NT2/D1 (cell line): ENCODE data around the gene ADGRL3.

Experiments
- DNase-seq: peaks from one replicate; pipeline ENCODE4 v3.0.0-alpha.2; 2011; ENCODE audit warnings: low read depth, low spot score
- H3K27me3 ChIP-seq: 2 replicates; pipeline ENCODE4 v1.6.0; 2011; ENCODE audit warnings: mild to moderate bottlenecking; ENCODE audit not compliant: insufficient read length, insufficient read depth
- H3K36me3 ChIP-seq: 2 replicates; pipeline ENCODE4 v1.6.1; 2011; ENCODE audit warnings: mild to moderate bottlenecking, low read length, mixed read lengths; ENCODE audit not compliant: insufficient read depth, insufficient read length
- H3K4me1 ChIP-seq: 2 replicates; pipeline ENCODE4 v1.5.1; 2011; ENCODE audit not compliant: insufficient read depth, insufficient read length
- H3K4me3 ChIP-seq: 2 replicates; pipeline ENCODE4 v1.5.1; 2011; ENCODE audit warnings: low read depth; ENCODE audit not compliant: insufficient read length
- H3K9ac ChIP-seq: 2 replicates; pipeline ENCODE4 v1.6.0; 2011; ENCODE audit warnings: low read depth; ENCODE audit not compliant: insufficient read length
- H3K9me3 ChIP-seq: 2 replicates; pipeline ENCODE4 v1.5.1; 2011; ENCODE audit warnings: mild to moderate bottlenecking, low read length; ENCODE audit not compliant: insufficient read depth
- SUZ12 ChIP-seq: IDR thresholded peaks from 2 replicates; pipeline ENCODE4 v1.6.1; 2011; ENCODE audit not compliant: insufficient read length, insufficient read depth; ENCODE audit errors: extremely low read depth
- YY1 ChIP-seq: IDR thresholded peaks from 2 replicates; pipeline ENCODE4 v1.6.1; 2011; ENCODE audit not compliant: insufficient read length, insufficient read depth
- ZNF274 ChIP-seq: IDR thresholded peaks from 2 replicates; pipeline ENCODE4 v1.6.1; 2011; ENCODE audit warnings: mild to moderate bottlenecking, low read depth, low read length

Gene ADGRL3

DNA sequence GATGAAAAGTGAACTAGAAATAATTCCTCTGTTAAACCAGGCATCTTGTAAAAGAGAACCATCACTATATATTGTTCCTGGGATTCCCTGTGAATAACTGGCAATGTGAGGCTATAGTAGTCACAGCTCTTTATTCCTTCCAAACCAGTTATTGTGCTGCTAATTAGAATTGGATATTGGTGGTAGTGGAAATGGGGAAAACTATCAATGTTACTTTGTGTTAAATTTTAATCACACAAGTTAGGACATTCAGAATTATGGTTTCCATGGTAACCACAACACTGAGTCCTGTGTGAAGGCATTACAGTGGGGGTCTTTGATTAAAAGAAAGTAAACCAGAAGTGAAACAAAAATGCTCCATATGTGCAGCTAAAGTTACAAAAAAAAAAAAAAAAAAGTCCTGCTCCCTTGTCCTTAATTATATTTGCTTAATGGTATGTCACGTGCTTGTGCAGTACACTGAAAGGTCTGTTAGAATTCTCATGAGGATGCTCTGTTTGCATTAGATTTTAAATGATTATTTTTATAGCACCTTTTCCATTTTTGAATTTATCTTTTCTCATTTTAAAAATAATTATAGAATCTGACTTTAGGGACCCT is 200.4 kb downstream of the ADGRL3 start:
- no peak for TF ChIP-seq SUZ12
- TF ChIP-seq ZNF274 = no peak
- no peak for TF ChIP-seq YY1
- H3K4me1 ChIP-seq = no peaks in the 10 kb centered on the region
- no peaks in the 10 kb centered on the region for H3K36me3 ChIP-seq
- no peaks in the 10 kb centered on the region for H3K9me3 ChIP-seq
- no peak for DNase-seq
- no peak overlapping the region for H3K9ac ChIP-seq
- H3K27me3 ChIP-seq = no peaks in the 10 kb centered on the region
- no peak overlapping the region for H3K4me3 ChIP-seq

DNA sequence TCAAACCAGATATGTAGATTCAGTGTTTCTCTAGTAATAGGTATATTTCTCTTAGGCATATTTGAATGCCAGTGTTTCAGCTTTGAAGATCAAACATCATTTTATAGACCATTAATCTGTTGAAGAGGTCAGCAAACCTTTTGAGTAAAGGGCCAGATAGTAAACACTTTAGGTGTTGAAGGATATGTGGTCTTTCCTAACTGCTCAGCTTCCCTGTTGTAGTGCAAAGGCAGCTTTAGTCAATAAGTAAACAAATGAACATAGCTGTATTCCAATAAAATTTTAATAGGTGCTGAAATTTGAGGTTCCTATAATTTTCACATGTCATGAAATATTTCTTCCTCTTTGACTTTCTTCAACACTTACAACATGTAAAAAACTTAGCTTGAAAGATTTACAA is 201.6 kb downstream of the ADGRL3 start:
- no peak for TF ChIP-seq YY1
- TF ChIP-seq SUZ12 = no peak
- H3K36me3 ChIP-seq = no peaks in the 10 kb centered on the region
- H3K27me3 ChIP-seq = no peaks in the 10 kb centered on the region
- H3K9ac ChIP-seq = no peak overlapping the region
- no peak for DNase-seq
- H3K4me3 ChIP-seq = no peak overlapping the region
- no peaks in the 10 kb centered on the region for H3K9me3 ChIP-seq
- no peaks in the 10 kb centered on the region for H3K4me1 ChIP-seq

GRCh38 chr4:61405307-61405706 is 205.2 kb downstream of the ADGRL3 start:
- H3K4me3 ChIP-seq = no peak overlapping the region
- no peaks in the 10 kb centered on the region for H3K9me3 ChIP-seq

GRCh38 chr4:61406677-61407076 is 206.6 kb downstream of the ADGRL3 start:
- no peaks in the 10 kb centered on the region for H3K4me1 ChIP-seq
- no peak for TF ChIP-seq SUZ12
- no peak for TF ChIP-seq ZNF274
- TF ChIP-seq YY1 = no peak
- no peaks in the 10 kb centered on the region for H3K27me3 ChIP-seq
- no peaks in the 10 kb centered on the region for H3K9me3 ChIP-seq
- H3K36me3 ChIP-seq = no peaks in the 10 kb centered on the region
- no peak overlapping the region for H3K9ac ChIP-seq
- no peak overlapping the region for H3K4me3 ChIP-seq
- no peak for DNase-seq

More at GRCh38 chr4:61405307-61405706, 205.2 kb downstream of the ADGRL3 start:
- Histone ChIP-seq H3K9ac (no peak overlapping the region), H3K27me3 (no peaks in the 10 kb centered on the region), H3K36me3 (no peaks in the 10 kb centered on the region), H3K4me1 (no peaks in the 10 kb centered on the region)
- TF ChIP-seq SUZ12 (no peak), YY1 (no peak)
- no peak for DNase-seq

DNA sequence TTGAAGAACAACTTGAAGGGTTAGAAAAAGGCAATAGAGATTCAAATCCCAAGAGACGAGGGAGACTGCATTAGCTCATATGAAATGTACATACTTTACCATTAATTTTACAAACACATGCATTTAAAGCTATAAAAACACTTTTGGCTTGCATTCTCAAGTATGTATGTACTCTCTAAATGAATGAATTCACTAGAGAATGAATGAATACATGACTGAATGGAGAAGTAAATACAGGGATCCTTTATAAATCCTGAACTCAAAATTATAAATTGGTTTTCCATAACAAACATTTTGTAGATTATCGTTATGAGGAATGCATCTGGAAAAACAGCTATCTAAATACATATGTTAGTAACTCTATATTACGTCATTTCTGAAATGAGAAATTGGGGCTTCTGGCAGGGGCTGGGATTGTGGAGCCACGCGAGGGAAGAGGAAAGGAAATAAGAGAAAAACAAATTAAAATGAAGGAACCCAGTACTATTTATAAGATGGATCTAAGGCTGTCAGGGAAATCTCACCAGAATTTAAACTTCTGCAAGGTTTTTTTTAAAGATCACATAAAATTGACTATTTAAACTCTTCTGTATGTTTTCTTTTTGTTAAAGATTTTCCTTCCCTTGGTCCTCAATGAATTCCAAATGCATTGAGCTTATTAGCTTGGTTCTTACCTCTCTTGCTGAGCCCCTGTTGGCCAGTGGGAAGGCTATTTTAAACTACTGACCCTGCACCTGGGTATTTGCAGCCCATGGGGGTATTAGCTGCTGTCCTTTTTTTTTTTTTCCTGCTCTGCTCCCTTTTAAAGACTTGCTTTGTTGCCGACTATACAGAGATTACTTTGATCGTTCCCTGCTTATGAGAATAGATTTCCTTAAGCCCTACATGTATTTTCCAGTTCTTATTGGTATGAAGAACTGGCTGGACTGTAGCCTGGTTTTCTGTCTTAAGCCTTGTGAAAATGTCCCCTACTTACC is 207.8 kb downstream of the ADGRL3 start:
- H3K27me3 ChIP-seq = no peaks in the 10 kb centered on the region
- TF ChIP-seq YY1 (no peak), ZNF274 (no peak), SUZ12 (no peak)
- no peak for DNase-seq
- no peaks in the 10 kb centered on the region for H3K9me3 ChIP-seq
- H3K4me3 ChIP-seq = no peak overlapping the region
- no peaks in the 10 kb centered on the region for H3K36me3 ChIP-seq
- H3K9ac ChIP-seq = no peak overlapping the region
- H3K4me1 ChIP-seq = no peaks in the 10 kb centered on the region

GRCh38 chr4:61408861-61409260 is 208.7 kb downstream of the ADGRL3 start:
- TF ChIP-seq ZNF274 (no peak), YY1 (no peak), SUZ12 (no peak)
- H3K9ac ChIP-seq = no peak overlapping the region
- no peaks in the 10 kb centered on the region for H3K9me3 ChIP-seq
- no peaks in the 10 kb centered on the region for H3K27me3 ChIP-seq
- H3K4me3 ChIP-seq = no peak overlapping the region
- DNase-seq = no peak
- H3K36me3 ChIP-seq = no peaks in the 10 kb centered on the region
- H3K4me1 ChIP-seq = no peaks in the 10 kb centered on the region

DNA sequence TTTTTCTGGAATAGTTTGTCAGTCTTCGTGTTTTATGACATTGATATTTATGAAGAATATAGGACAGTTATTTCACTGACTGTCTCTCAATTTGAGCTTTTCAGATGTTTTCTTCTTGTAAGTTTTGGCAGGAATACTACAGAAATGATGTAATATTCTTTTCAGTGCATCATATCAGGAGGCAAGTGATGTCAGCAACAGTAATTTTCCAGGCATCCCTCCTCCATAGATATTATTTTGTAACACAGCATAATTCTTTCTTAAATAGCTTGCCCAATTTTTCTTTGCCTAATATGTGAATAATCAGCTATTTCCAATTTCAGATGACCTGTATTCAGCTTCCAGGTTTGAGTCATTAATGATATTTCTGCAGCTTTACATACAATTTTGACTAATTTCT is 211.1 kb downstream of the ADGRL3 start:
- TF ChIP-seq YY1 (no peak), SUZ12 (no peak), ZNF274 (no peak)
- H3K27me3 ChIP-seq = no peaks in the 10 kb centered on the region
- H3K36me3 ChIP-seq = no peaks in the 10 kb centered on the region
- no peak overlapping the region for H3K4me3 ChIP-seq
- H3K4me1 ChIP-seq = no peaks in the 10 kb centered on the region
- H3K9me3 ChIP-seq = no peaks in the 10 kb centered on the region
- DNase-seq = no peak
- no peak overlapping the region for H3K9ac ChIP-seq
